NK-92 (cell line): ENCODE data around the gene CCDC167.
"Not testable (repeated sequence)": the region's sequence is repeated elsewhere in the genome, so short reads cannot be mapped to it uniquely, and the experiment has no call there.

Source experiments
- DNase-seq: peaks from one replicate; lab custom pipeline; 2025; ENCODE audit not compliant: unreplicated experiment; lab: John Stamatoyannopoulos, UW

CCDC167 gene

GRCh38 chr6:37512400-37513011, 12.8 kb upstream of the CCDC167 start:
- no peak for DNase-seq

DNA sequence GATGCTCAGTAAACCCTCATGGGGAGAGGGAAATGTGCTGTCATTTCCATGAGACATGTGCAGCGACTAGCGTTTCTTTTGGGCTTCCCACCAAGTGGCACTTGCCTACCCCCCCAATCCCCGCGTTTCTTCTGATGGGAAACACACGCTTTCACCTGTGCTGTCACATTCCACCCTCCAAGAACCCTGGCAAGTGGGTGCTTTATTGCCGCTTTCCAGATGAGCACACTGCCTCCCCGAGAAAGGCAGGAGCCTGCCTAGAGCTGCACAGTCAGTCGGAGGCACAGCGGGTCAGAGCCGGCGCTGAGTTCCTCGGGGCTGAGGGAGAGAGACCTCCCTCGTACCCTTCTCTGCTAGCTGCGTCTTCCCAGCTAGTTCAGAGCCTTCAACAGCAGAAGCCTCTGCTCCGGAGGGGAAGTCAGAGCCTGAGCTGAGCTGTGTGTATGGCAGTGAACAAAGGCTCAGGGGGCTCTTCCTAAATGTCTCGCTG, 12.3 kb upstream of the CCDC167 start:
- DNase-seq: no peak

DNA sequence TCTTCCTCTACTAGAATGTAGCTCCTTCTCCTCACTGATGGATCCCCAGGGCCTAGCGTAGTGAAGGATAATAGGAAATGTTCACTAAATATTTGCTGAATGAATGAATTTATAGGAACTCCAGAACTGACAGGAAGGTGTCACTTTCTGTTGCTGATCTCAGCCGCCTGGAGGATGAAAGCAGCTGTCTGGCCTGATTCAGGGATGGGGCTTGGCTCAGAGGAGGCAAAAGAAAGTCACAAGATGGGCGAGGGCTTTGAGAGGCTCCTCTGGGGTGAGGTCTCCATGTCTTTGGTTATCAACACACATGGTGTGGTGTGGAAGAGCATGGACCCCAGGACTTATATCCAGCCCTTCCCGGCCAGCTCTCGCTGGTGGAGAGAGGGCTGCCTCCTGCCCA, 11.5 kb upstream of the CCDC167 start:
- DNase-seq: no peak

DNA sequence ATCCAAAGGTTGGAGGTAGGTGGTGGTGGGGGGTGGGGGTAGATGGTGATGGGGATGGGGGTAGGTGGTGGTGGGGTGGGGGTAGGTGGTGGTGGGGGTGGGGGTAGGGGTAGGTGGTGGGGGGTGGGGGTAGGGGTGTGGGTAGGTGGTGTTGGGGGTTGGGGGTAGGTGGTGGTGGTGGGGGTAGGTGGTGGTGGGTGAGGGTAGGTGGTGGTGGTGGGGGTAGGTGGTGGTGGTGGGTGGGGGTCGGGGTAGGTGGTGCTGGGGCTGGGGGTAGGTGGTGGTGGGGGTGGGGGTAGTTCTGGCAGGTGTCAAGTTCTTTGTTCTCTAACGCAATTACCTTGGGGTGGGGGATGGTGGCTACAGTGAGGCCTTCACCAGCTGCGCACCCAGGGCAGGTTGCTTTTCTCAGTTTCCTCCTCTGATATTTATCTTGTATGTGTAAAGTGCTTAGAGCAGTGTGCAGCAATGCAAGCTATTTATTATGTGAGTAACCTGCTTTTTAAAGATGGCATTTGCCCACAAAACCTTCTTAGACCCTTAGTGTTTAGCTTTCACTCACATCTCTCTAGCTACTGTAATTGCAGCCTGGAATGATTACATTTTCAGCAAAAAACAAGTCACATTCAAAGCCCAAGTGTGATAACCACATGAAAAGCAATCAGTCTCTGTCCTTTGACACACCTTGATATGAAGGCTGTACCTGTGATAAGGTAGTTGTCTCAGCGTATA, 8.2 kb upstream of the CCDC167 start:
- no peak for DNase-seq

GRCh38 chr6:37507077-37507476, 7.4 kb upstream of the CCDC167 start:
- DNase-seq: no peak

GRCh38 chr6:37506479-37506878, 6.8 kb upstream of the CCDC167 start:
- DNase-seq: no peak

GRCh38 chr6:37504024-37504423, 4.3 kb upstream of the CCDC167 start:
- DNase-seq: no peak

DNA sequence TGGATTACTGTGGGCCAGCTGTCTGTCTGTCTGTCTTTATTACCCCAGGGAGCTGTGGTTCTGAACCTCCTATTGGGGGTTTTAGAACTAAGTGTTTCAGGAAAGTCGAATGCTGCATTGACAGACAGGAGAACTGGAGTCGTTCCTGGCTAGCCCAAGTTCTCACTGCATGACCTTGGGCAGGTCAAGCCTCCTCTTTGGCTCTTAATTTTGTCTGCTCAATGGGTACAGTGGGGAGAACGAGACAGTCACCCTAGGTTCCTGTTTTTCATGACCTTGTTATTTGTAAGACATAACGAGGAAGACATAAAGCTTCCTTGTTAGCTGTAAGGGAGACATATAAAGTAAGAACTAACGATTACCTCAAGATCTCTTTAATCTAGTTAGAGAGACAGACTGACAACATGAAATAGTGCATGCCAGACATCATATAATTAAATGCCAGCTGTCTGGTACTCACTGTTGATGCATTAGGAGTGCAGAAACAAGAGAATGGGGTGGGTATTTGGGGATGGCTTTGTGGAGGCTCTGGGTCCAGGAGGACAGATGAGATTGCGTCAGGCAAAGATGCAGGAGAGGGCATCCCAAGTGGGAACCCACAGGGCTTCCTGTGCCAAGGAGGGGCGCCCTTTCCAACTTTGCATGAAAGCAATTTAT, 3.7 kb upstream of the CCDC167 start:
- no peak for DNase-seq

- DNase-seq: no peak
Measured at GRCh38 chr6:37502703-37503291, 3.1 kb upstream of the CCDC167 start.

GRCh38 chr6:37501632-37502491, 2.2 kb upstream of the CCDC167 start:
- no peak for DNase-seq

- DNase-seq: not testable (repeated sequence)
Measured at GRCh38 chr6:37500904-37501303, 1.2 kb upstream of the CCDC167 start.

- DNase-seq: no peak
Measured at GRCh38 chr6:37500294-37500608, 558 bp upstream of the CCDC167 start.

DNA sequence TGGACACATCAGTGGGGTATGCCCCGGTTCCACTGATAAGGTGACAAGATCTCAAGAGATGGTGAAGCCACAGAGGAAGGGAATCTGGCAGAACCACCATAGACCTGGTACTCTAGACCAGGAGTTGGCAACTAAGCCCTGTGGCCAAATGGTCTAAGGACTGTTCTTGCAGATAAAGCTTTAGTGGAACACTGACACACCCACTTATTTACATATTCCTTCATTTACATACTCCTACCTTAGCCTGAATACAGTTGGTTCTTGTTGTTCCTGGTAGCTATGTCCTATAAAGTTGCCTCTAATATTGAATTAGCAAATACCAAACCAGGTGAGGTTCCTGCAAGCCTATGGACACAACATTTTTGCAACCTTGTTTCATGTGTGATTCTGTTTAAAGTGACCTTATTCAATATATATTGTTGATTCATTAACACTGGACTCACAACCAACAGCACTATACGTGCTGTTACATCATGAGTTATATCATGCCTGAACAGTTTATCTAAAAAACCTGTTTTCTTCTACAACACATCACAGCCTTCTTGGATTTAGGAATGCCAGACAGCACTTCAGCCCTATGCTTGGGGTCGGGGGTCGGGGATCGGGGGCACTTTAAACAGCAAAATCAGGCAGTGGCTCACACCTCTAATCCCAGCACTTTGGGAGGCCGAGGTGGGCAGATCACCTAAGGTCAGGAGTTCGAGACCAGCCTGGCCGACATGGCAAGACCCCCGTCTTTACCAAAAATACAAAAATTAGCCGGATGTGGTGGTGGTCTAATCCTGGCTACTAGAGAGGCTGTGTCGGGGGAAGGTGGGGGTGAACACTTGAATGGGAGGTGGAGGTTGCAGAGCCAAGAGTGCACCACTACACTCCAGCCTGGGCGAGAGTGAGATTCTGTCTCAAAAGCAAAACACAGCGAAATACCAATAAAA, 2.5 kb downstream of the CCDC167 start:
- DNase-seq: no peak

- DNase-seq: no peak
Measured at GRCh38 chr6:37495244-37495934, 4.3 kb downstream of the CCDC167 start.

DNA sequence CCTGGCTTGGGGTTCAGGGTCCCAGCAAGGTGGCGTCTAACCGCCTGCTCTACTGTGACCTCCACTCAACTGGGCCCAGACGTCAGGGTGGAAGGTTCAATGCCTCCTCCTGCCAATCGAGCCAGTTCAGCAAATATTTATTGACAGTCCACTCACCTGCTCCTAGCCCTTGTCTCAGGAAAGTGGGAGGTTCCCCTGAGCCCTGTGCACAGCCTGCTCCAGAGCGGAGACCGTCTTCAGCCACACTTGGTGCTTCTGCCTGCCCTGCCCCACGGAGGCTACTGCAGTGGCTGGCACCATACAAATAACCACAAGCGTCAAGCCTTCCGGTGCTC, 6.1 kb downstream of the CCDC167 start:
- DNase-seq: no peak

GRCh38 chr6:37492991-37493660, 6.6 kb downstream of the CCDC167 start:
- DNase-seq: no peak

DNA sequence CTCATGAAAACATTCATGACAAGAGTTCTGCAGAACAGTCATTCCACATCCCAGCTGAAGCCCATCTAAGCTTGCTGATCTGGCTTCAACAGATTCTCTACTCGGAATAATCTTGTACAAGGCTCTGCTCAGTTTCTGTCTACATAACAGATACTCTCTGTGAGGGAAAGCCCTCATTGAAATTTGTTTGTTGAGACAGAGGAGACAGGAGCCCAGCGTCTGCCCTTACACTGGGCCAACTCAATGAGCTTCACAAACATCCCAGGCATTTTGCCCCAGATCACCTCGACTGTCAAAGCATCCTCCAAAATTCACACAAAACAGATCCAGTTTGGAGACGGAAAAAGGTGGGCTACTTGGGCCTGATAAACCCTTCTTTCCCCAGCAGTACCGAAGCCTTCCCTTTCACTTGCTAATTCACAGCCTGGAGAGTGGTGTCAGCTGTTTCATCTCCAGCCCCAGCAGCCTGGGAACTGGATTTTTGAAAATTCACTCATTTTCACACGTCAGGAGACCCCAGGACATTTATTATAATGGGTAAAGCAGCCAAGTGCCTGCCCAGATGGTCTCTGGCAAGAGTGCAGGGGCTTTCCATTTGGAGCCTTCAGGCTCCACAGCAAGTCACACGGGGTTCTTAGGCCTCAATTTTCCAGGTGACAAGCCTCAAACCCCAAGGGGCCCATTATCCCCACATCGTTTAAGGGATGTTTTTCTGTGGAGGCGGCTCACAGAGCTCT, 7.3 kb downstream of the CCDC167 start:
- no peak for DNase-seq

DNA sequence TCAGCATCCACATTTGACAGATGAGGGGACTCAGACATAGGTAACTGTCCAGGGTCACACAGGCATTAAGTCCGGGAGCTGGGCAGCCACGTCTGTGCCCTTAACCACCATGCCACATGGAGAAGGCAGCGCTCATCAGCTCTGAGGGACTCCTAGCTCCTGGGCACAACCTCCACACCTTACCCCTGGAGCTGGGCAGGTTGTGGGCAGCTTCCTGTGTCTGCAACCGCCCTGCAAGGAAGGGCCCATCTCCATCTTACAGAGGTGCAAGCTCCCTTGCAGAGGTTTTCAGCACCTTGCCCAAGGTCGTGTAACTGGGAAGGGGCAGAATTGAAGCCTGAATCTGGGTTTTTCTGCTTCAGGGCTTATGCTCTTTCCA, 7.9 kb downstream of the CCDC167 start:
- no peak for DNase-seq
